GM12892 (cell line): Measurements from ENCODE around the gene DKK3.

Experiments used
- DNase-seq: peaks from one replicate; pipeline ENCODE4 v3.0.0; 2011; ENCODE audit not compliant: insufficient read length
- FAIRE-seq: peaks from 2 replicates; lab custom pipeline; 2011; peaks lifted over from hg19 to GRCh38; lab: Jason Lieb, UNC
- POLR2A ChIP-seq: IDR thresholded peaks from 2 replicates; pipeline ENCODE4 v1.6.1; 2011; ENCODE audit warnings: low read depth, low read length, control low read depth
- POLR2AphosphoS5 ChIP-seq: IDR thresholded peaks from 2 replicates; pipeline ENCODE4 v1.6.1; 2011; ENCODE audit warnings: low read depth, low read length, control low read depth
- TAF1 ChIP-seq: IDR thresholded peaks from 2 replicates; pipeline ENCODE4 v1.6.1; 2011; ENCODE audit warnings: low read depth, mild to moderate bottlenecking, control low read depth, low read length, borderline replicate concordance

Gene DKK3

DNA sequence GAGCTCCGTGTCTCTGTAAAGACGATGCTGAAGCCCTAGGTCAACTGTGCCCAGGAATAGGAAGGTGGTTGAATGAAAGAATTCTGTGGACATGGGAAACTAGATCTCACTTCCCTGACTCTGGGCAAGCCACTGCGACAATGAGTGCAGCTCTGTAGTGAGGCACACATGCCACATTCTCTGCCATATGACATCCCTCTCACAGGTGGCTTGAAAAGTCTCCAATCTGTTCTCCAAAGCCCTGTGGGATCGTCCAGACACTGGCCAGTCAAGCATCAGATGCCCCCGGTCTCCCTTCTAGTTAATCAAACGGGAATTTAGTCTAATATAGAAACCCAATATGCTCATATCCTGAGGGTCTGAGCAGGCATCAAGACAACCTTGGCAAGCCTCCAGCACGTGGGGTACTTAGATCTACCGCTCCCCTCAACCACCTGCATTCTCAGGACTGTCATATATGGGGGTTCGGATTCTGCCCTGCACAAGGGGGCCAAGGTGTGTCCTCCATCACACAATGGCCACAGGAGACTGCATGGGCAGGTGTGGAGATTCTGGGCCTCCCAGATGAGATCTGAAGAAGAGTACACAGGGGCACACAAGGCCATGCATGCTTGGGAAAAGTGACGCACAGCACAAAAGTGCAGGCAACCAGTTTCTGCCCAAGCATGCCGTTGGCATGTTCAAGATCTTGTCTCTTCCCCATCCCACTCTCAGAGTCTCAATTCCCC is 11.9 kb downstream of the DKK3 start:
- DNase-seq: no peak
- FAIRE-seq: no peak
- TF ChIP-seq TAF1 (no peak), POLR2A (no peak), POLR2AphosphoS5 (no peak)

- FAIRE-seq (no peak), DNase-seq (no peak)
- TF ChIP-seq TAF1: no peak
- no peak for TF ChIP-seq POLR2AphosphoS5
- no peak for TF ChIP-seq POLR2A
Measured at GRCh38 chr11:11995601-11996000, 12.8 kb downstream of the DKK3 start.

- no peak for TF ChIP-seq POLR2A
- TF ChIP-seq TAF1: no peak
- TF ChIP-seq POLR2AphosphoS5: no peak
- DNase-seq (no peak), FAIRE-seq (no peak)
Measured at GRCh38 chr11:11993839-11994238, 14.6 kb downstream of the DKK3 start.

DNA sequence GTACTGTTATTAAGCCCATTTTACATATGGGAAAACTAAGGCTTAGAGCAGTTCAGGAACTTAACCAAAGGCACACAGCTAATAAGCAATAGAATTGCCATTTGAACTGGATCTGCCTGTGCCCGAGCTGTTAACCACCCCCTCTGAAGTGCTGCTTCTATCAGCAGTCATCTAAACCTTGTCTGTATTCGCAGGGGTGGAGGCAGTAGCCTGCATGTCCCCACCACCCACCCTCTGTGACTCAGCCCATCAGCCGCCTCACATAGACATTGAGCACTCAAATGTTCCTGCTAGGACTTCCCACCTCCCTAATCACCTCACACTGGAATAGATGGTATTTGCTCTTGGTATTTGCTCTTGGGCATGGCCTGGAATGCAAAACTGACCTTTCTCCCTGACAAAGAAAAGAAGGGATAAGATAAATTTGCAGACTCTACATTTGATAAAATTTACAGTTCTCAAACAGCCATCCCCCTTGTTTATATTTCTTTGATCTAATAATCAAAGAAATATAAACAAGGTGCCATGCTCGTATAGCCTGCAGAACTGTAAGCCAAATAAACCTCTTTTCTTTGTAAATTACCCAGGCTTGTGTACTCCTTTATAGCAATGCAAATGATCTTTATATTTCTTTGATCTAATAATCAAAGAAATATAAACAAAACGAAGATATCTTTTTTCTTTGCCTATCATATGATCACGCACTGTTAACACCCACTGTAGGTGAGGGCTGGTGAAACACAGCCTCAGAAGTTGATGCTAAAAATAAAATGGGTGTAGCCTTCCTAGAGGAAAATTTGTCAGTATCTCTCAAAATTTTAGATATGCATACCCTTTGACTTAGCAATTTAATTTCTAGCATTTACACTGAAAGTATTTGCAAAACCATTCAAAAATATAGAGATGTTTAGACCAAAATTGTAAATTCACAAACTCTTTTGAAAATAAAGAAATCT is 15.9 kb downstream of the DKK3 start:
- TF ChIP-seq POLR2AphosphoS5 (no peak), TAF1 (no peak), POLR2A (no peak)
- no peak for FAIRE-seq
- no peak for DNase-seq

DNA sequence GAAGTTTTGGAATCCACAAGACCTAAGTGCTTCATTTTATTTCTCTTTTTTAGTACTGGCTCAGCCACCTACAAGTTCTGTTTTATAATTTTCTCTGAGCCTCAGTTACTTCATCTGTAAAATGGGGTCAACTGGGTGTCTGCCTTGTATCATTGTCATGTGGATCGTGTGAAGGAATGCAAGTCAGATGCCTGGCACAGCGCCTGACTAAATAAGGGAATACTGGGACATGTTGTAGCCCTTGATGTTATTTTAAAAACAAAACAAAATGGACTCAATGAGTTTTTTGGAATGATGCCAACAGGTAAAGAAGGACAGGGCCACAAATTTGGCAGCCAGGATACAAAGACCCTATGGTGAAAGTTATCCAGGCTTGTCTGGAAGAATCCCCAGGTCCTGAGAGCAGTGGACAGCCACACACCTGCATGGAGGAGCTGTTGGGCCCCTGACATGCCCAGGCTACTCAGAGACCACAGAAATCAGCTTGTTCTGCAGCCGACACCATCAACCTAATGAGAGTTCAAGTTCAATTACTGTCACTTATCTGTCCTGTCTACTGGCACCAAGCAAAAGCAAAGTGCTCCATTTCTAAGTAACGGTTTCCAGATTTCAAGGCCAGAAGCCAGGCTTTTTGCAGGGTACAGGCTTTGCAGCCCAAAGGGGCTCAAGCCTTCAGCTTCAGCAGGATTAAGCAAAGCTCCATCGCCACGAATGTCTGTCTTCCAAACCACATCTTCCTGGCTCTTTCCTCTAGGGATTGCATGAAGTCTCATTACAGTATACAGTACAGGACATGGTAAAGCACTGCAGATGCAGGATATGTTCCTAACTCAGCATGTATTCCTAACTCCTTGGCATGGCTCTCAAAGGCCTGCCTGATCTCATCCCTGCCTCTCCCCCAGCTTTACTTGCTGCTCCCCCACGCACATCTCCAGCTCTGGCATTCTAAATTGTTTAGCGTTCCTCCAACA is 18.4 kb downstream of the DKK3 start:
- TF ChIP-seq POLR2A: no peak
- no peak for TF ChIP-seq POLR2AphosphoS5
- no peak for TF ChIP-seq TAF1
- DNase-seq (no peak), FAIRE-seq (no peak)

- no peak for DNase-seq
- TF ChIP-seq POLR2A: no peak
- TF ChIP-seq POLR2AphosphoS5: no peak
- no peak for TF ChIP-seq TAF1
- no peak for FAIRE-seq
Measured at GRCh38 chr11:11988681-11989261, 19.7 kb downstream of the DKK3 start.

GRCh38 chr11:11988099-11988651 is 20.3 kb downstream of the DKK3 start:
- no peak for FAIRE-seq
- no peak for DNase-seq
- TF ChIP-seq POLR2AphosphoS5: no peak

DNA sequence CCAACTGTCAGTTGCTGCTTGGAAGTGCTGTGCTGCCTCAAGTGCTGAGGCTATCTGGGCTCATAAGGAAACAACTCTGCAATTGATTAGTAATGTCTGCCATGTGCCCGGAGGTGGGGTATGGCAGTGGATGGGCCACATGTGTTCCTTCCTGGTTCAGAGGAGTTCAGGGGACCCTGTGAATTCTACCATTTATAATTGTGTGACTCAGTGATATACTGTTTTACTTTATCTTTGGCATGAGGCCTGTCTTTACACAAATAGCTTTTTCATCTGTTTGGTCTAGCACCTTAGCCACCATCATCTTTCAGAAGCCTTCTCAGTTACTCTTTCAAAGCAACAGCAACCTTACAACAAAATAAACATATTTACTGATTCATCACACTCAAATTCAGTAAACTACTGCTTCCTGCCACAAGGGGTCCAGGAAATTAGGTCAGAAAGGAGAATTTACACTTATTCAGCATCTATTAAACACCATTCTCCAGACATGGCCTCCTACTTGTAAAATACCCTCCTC is 20.9 kb downstream of the DKK3 start:
- no peak for FAIRE-seq
- no peak for TF ChIP-seq POLR2A
- TF ChIP-seq TAF1: no peak
- no peak for TF ChIP-seq POLR2AphosphoS5
- DNase-seq: no peak

DNA sequence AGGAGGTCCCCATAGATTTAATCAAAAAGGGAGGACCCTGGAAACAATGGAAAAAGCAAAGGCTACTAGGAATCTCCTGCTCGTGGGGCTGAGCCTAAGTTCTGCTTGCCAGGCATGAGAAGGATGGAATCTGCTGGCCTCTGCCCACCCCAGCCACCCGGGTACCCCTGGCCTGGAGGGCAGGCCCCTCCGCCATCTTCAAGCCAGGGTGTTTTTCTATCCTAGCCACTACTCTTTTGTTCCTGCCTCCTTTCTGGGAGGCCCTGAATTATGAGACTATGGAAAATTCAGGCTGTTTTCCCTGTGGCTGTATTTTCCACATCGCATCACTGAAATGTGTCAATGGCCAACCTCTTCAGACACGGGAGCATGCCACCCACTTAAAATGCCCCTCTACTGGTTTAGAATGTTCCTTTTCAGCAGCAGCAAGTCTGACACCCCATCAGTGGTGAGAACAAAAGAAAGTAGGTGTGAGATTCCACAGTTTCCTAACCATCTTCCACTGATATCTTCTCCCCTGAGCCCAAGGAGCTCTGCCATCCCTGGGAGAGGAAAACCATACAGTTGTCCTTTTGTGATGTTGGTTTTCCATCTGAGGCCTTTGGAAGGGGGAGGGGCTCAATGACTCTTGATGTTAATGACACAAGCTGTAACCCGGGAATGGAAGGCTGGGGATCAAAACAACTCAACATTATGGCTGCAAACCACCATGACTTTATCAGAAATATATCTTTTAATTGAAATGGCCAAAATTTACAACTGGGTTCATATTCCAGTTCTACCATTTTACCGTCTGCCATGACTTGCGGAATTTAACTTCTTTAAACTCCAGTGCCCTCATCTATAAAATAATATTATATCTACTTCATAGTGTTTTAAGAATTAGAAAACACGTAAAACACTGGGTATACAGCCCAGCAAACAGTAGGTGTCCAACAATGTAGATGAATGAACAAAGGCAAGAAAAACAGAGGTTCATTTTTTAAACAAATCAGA is 22.2 kb downstream of the DKK3 start:
- FAIRE-seq (no peak), DNase-seq (no peak)
- no peak for TF ChIP-seq POLR2AphosphoS5
- TF ChIP-seq TAF1: no peak
- no peak for TF ChIP-seq POLR2A
